ENCODE results near the gene ARHGEF12.

Gene ARHGEF12

DNA sequence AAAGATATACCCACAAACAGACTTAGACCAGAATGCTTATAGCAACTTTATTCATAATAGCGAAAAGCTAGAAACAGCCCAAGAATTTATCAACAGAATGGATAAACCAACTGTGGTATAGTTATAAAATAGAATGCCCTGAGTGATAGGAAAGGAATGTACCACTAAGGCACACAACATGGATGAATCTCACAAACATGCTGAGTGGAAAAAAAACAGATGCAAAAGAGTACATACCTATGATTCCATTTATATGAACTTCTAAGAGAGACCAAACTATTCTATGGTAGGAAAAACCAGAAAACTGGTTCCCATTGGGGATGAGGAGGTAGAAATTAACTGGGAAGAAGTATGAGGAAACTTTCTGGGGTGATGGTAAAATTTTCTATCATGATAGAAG lies 134.9 kb downstream of the ARHGEF12 start:
- H3K4me1 ChIP-seq (ENCODE audit: control insufficient read depth, insufficient read depth, low read length), result no peaks in the 10 kb centered on the region
- H3K36me3 ChIP-seq (ENCODE audit: control insufficient read depth, insufficient read depth, low read length), result peaks cover 21% of the 10 kb centered on the region
- H3K4me3 ChIP-seq (ENCODE audit: low read length), result no peak overlapping the region
- no peaks in the 10 kb centered on the region for H3K27me3 ChIP-seq (ENCODE audit: control insufficient read depth, insufficient read depth, low read length)
- H3K27ac ChIP-seq (ENCODE audit: low read depth, low read length), result no peak overlapping the region
- no peak overlapping the region for H3K9ac ChIP-seq (ENCODE audit: low read length)

DNA sequence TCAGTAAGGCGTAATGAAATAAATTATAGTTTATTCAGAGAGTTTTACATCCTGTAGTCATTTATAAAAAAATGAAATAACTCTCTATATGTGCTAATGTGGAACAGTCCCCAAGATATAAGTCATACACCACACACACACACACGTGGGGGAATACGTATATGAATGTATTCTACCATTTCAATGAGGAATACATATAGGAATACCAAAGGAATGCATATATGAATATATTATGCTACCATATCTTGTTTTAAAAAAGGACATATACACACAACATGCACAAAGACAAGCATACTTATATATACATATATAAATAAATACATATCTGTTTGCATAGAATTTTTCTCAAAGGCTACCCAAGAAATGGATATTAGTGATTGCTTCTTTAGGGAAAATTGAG lies 135.8 kb downstream of the ARHGEF12 start:
- Histone ChIP-seq H3K4me3 (ENCODE audit: low read length) (no peak overlapping the region), H3K4me1 (ENCODE audit: control insufficient read depth, insufficient read depth, low read length) (no peaks in the 10 kb centered on the region), H3K9ac (ENCODE audit: low read length) (no peak overlapping the region), H3K27me3 (ENCODE audit: control insufficient read depth, insufficient read depth, low read length) (no peaks in the 10 kb centered on the region), H3K27ac (ENCODE audit: low read depth, low read length) (no peak overlapping the region), H3K36me3 (ENCODE audit: control insufficient read depth, insufficient read depth, low read length) (peaks cover 18% of the 10 kb centered on the region)

DNA sequence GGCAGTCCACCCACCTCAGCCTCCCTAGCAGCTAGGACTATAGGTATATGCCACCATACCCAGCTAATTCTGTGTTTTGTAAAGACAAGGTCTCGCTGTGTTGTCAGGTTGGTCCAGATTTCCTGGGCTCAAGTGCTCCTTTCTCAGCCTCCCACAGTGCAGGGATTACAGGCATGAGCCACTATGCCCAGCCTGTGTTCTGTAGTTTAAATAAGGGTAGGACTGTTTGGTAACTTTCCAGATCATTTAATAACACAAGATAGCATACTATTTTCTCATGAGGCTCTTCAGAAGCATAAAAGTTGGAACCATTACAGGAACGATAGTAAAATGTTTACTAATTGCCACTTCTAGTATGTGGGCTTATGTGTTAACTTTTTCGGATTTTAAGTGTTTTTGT lies 137.3 kb downstream of the ARHGEF12 start:
- Histone ChIP-seq H3K9ac (ENCODE audit: low read length) (no peak overlapping the region), H3K27ac (ENCODE audit: low read depth, low read length) (no peak overlapping the region), H3K36me3 (ENCODE audit: control insufficient read depth, insufficient read depth, low read length) (peaks cover 20% of the 10 kb centered on the region), H3K4me3 (ENCODE audit: low read length) (no peak overlapping the region), H3K4me1 (ENCODE audit: control insufficient read depth, insufficient read depth, low read length) (no peaks in the 10 kb centered on the region), H3K27me3 (ENCODE audit: control insufficient read depth, insufficient read depth, low read length) (no peaks in the 10 kb centered on the region)

DNA sequence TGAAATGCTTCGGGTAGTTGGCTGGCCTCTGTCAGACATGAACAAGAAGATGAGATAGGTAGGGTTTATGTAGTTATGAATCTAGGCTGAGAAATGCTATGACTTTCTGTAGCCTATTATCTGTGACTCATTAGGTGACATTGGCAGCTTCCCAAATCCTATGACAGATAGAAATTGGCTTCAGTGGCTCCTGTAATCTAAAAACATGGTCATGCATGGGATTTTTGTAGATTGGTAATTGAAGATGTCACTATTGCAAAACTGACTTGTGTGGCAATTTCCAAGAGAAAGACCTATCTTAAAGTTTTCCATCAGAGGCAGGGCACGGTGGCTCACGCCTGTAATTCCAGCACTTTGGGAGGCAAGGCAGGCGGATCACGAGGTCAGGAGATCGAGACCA lies 145.9 kb downstream of the ARHGEF12 start:
- Histone ChIP-seq H3K27ac (ENCODE audit: low read depth, low read length) (no peak overlapping the region), H3K36me3 (ENCODE audit: control insufficient read depth, insufficient read depth, low read length) (peaks cover 32% of the 10 kb centered on the region), H3K4me3 (ENCODE audit: low read length) (no peak overlapping the region)

DNA sequence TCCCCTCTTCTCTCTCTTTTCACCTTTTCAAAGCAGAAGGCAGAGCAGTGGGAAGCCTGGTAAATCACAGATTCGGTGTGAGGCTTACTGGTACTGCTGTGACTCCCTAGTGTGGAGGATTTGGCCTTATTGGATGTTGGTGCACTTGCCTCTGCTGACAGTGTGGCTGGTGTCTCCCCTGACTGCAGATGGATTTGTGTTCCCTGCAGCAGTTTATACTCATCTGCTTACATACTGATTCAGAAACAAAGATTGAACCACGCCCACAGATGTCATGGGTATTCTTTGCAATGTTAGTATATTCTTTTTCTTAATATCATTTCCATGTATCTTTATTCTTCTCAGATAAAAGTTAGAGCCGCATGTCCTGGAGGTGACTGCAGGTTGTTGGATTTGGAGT lies 148.5 kb downstream of the ARHGEF12 start:
- peaks cover 24% of the 10 kb centered on the region for H3K36me3 ChIP-seq (ENCODE audit: control insufficient read depth, insufficient read depth, low read length)
- no peak overlapping the region for H3K4me3 ChIP-seq (ENCODE audit: low read length)
- H3K27ac ChIP-seq (ENCODE audit: low read depth, low read length), result no peak overlapping the region
- H3K4me1 ChIP-seq (ENCODE audit: control insufficient read depth, insufficient read depth, low read length), result no peaks in the 10 kb centered on the region
- H3K27me3 ChIP-seq (ENCODE audit: control insufficient read depth, insufficient read depth, low read length), result no peaks in the 10 kb centered on the region
- H3K9ac ChIP-seq (ENCODE audit: low read length), result no peak overlapping the region

More for the DNA sequence above, 145.9 kb downstream of the ARHGEF12 start:
- no peaks in the 10 kb centered on the region for H3K4me1 ChIP-seq (ENCODE audit: control insufficient read depth, insufficient read depth, low read length)
- no peaks in the 10 kb centered on the region for H3K27me3 ChIP-seq (ENCODE audit: control insufficient read depth, insufficient read depth, low read length)
- H3K9ac ChIP-seq (ENCODE audit: low read length), result no peak overlapping the region

GRCh38 chr11:120486138-120486537 lies 149.9 kb downstream of the ARHGEF12 start:
- H3K27ac ChIP-seq (ENCODE audit: low read depth, low read length), result no peak overlapping the region
- H3K4me1 ChIP-seq (ENCODE audit: control insufficient read depth, insufficient read depth, low read length), result no peaks in the 10 kb centered on the region
- H3K9ac ChIP-seq (ENCODE audit: low read length), result no peak overlapping the region
- H3K4me3 ChIP-seq (ENCODE audit: low read length), result no peak overlapping the region
- H3K36me3 ChIP-seq (ENCODE audit: control insufficient read depth, insufficient read depth, low read length), result peaks cover 18% of the 10 kb centered on the region
- H3K27me3 ChIP-seq (ENCODE audit: control insufficient read depth, insufficient read depth, low read length), result no peaks in the 10 kb centered on the region

DNA sequence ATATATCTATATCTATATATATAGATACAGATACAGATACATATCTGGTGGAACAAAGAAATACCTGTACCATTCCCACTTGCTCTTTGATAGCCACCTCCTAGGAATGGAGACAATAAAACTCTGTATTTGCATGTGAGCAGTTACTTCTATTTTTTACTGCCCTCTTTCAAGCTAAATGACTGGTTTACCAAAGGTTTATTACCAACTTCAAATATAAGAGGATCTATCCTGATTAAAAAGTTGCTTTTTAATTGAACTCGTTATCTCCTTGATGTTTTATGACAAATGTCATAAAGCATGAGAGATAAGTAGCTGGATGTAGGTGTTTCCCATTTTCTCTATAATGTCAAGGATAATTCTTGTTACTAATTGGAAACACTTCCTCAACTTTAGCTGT lies 153.6 kb downstream of the ARHGEF12 start:
- Histone ChIP-seq H3K4me3 (ENCODE audit: low read length) (no peak overlapping the region), H3K36me3 (ENCODE audit: control insufficient read depth, insufficient read depth, low read length) (peaks cover 10% of the 10 kb centered on the region), H3K27ac (ENCODE audit: low read depth, low read length) (no peak overlapping the region), H3K9ac (ENCODE audit: low read length) (no peak overlapping the region), H3K4me1 (ENCODE audit: control insufficient read depth, insufficient read depth, low read length) (no peaks in the 10 kb centered on the region), H3K27me3 (ENCODE audit: control insufficient read depth, insufficient read depth, low read length) (no peaks in the 10 kb centered on the region)

- Histone ChIP-seq H3K36me3 (ENCODE audit: control insufficient read depth, insufficient read depth, low read length) (no peaks in the 10 kb centered on the region), H3K27me3 (ENCODE audit: control insufficient read depth, insufficient read depth, low read length) (no peaks in the 10 kb centered on the region), H3K4me3 (ENCODE audit: low read length) (no peak overlapping the region), H3K9ac (ENCODE audit: low read length) (no peak overlapping the region), H3K4me1 (ENCODE audit: control insufficient read depth, insufficient read depth, low read length) (no peaks in the 10 kb centered on the region), H3K27ac (ENCODE audit: low read depth, low read length) (no peak overlapping the region)
Measured at GRCh38 chr11:120492486-120492885, 156.3 kb downstream of the ARHGEF12 start.

DNA sequence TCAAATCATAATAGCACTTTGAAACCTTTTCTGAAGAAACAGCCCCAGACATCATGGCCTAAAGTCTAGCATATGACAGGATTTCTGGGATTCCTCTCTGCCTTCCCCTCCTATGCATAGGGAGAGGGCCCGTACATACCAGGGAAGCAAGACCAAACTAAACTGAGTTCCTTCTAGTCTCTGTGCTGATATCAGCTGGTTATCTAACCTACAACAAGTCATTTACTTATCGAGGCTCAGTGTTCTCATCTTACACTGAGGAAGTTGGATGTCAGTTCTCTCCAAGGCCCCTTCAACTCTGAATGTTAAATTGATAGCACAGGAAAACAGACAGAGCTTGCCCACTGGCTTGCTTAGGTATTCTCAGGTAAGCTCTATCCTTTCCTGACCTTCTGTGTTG lies 158.4 kb downstream of the ARHGEF12 start:
- H3K4me1 ChIP-seq (ENCODE audit: control insufficient read depth, insufficient read depth, low read length), result no peaks in the 10 kb centered on the region
- no peak overlapping the region for H3K27ac ChIP-seq (ENCODE audit: low read depth, low read length)
- H3K9ac ChIP-seq (ENCODE audit: low read length), result no peak overlapping the region
- no peak overlapping the region for H3K4me3 ChIP-seq (ENCODE audit: low read length)
- no peaks in the 10 kb centered on the region for H3K27me3 ChIP-seq (ENCODE audit: control insufficient read depth, insufficient read depth, low read length)
- H3K36me3 ChIP-seq (ENCODE audit: control insufficient read depth, insufficient read depth, low read length), result no peaks in the 10 kb centered on the region

- Histone ChIP-seq H3K36me3 (ENCODE audit: control insufficient read depth, insufficient read depth, low read length) (no peaks in the 10 kb centered on the region), H3K27ac (ENCODE audit: low read depth, low read length) (no peak overlapping the region), H3K27me3 (ENCODE audit: control insufficient read depth, insufficient read depth, low read length) (peaks cover 3% of the 10 kb centered on the region), H3K4me1 (ENCODE audit: control insufficient read depth, insufficient read depth, low read length) (peaks cover 7% of the 10 kb centered on the region), H3K9ac (ENCODE audit: low read length) (no peak overlapping the region), H3K4me3 (ENCODE audit: low read length) (no peak overlapping the region)
Measured at GRCh38 chr11:120499088-120499487, 162.9 kb downstream of the ARHGEF12 start.

GRCh38 chr11:120499859-120500258 lies 163.6 kb downstream of the ARHGEF12 start:
- peaks cover 7% of the 10 kb centered on the region for H3K4me1 ChIP-seq (ENCODE audit: control insufficient read depth, insufficient read depth, low read length)
- no peak overlapping the region for H3K9ac ChIP-seq (ENCODE audit: low read length)
- H3K36me3 ChIP-seq (ENCODE audit: control insufficient read depth, insufficient read depth, low read length), result no peaks in the 10 kb centered on the region
- H3K27me3 ChIP-seq (ENCODE audit: control insufficient read depth, insufficient read depth, low read length), result peaks cover 3% of the 10 kb centered on the region
- H3K27ac ChIP-seq (ENCODE audit: low read depth, low read length), result no peak overlapping the region
- H3K4me3 ChIP-seq (ENCODE audit: low read length), result no peak overlapping the region

DNA sequence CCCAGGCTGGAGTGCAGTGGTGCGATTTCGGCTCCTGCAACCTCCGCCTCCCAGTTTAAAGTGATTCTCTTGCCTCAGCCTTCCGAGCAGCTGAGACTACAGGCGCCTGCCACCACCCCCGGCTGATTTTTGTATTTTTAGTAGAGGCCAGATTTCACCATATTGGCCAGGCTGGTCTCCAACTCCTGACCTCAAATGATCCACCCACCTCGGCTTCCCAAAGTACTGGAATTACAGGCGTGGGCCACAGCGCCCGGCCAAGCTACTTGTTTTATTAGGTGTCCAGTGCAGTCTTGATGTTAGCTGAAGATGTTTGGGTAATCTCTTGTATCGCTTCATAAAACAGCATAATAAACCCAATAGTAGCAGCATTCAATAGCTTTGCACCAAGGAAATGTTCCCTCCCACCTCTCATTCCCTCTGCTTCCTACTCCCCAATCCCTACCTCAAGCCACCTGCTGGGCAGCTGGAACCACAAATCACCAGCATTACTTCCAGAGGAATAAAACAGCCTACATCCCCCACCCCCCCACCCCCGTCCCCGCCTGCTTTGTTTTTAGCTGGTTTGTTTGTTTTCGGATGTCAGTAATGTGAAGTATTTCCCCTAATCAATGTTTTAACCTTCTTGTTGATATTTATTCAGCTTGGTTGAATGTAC lies 164.3 kb downstream of the ARHGEF12 start:
- Histone ChIP-seq H3K27ac (ENCODE audit: low read depth, low read length) (no peak overlapping the region), H3K9ac (ENCODE audit: low read length) (no peak overlapping the region), H3K4me3 (ENCODE audit: low read length) (no peak overlapping the region), H3K27me3 (ENCODE audit: control insufficient read depth, insufficient read depth, low read length) (peaks cover 3% of the 10 kb centered on the region), H3K4me1 (ENCODE audit: control insufficient read depth, insufficient read depth, low read length) (peaks cover 7% of the 10 kb centered on the region), H3K36me3 (ENCODE audit: control insufficient read depth, insufficient read depth, low read length) (no peaks in the 10 kb centered on the region)

DNA sequence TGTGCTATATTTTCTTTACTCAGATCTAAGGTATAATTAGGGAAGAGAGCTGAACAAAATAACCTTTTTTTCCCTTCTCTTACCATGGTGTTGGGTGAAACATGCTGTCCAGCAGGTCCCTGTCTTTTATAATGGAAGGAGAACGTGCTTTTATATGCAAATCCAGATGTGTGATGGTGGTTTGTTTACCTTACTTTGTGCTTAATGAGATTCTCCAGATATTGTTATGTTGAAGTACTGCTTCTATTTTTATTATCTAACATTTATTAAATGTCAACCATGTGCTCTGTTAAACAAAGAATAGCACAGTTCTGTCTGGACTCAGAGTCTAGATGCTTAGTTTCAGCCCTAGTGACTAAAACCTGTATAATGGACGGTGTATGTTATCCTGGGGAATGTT lies 165.2 kb downstream of the ARHGEF12 start:
- Histone ChIP-seq H3K4me3 (ENCODE audit: low read length) (no peak overlapping the region), H3K4me1 (ENCODE audit: control insufficient read depth, insufficient read depth, low read length) (peaks cover 7% of the 10 kb centered on the region), H3K27ac (ENCODE audit: low read depth, low read length) (no peak overlapping the region), H3K36me3 (ENCODE audit: control insufficient read depth, insufficient read depth, low read length) (no peaks in the 10 kb centered on the region), H3K27me3 (ENCODE audit: control insufficient read depth, insufficient read depth, low read length) (peaks cover 3% of the 10 kb centered on the region), H3K9ac (ENCODE audit: low read length) (no peak overlapping the region)
